T-helper 22 cell (primary cell): ENCODE measurements around the gene SIGLEC10.

ENCODE experiments used
- DNase-seq: peaks from one replicate; pipeline ENCODE4 v3.0.0-alpha.2; 2020; ENCODE audit warnings: low read depth

SIGLEC10 gene

DNA sequence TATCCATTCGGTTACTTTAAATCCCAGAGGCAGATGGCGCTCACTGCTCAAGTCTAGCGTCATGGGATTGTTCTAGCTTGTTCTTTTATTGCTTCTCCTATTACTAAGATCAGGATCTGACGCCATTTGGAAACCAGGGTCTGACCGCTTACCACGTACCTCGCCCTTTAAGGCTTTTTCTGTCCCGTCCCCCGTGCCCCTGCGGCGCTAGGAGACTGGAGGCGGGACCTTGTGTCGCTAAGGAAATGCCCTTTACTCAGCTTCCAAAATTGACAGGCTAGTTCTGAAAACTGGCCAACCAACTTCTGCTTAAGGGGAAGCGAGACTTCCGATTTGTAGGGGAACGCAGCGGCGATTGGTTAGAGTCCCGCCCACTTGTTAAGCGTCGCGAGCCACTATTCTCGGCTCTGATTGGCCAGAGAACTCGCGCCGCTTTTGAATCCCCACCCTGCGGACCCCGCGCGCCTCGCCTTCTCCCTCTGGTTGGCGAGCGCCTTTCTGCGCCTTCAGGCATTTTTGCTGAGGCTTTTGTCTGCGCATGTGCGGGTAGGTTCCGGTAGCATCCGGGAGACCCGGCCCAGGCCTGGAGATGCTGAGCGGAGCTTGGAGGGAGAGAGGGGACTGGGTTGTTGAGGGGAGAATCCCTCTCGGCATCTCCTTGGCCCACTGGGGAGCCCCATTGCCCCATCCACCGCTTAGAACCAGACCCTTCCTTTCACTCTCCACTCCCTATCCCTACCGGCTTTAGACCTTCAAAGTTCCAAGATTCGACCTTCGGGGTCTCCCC is 23.2 kb downstream of the SIGLEC10 start:
- peak; percentile 80 for DNase-seq

- no peak for DNase-seq
Observed at GRCh38 chr19:51392701-51393100, 24.7 kb downstream of the SIGLEC10 start.

- no peak for DNase-seq
Observed at GRCh38 chr19:51391073-51391611, 26.3 kb downstream of the SIGLEC10 start.

DNA sequence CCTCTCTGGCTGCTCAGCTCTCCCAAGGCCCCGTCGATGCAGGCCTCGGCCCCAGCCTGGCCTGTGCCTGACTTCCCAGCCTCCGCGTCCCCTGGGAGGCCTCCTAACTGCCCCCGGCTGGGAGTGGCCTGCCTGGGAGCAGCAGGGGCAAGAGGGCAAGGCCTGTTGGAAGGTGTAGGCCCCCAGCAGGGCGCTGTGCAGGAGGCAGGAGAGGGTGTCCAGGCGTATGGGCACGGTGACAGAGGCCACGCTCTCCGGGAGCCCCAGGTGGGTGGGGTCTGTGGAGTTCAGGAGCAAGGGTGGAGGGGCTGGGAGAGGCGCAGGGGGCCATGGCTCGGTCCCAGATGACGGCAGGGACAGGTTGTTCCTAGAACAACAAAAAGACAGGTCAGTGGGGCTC is 28.3 kb downstream of the SIGLEC10 start:
- no peak for DNase-seq

DNA sequence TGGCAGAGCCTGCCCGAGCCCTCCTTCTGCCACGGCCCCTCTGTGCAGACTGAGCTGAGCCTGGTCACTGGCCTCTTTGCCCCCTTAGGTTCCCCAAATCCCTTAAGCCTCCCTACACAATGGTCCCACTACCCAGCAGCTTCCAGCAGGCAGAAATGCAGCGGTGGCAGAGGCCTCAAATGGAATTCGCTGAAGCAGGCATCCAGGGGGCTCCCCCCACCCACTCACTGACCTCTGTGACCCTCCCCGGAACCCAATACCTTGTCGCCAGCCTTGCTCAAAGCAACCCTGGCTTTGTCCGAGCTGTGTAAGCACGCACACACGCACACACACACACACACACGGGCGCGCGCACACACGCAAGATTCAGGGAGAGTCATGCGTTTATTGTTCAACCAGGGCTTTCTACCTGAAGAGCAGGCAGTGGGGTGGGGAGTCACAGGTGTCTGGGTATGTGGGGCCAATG is 29.5 kb downstream of the SIGLEC10 start, which contains the start of gene LIM2:
Gene LIM2, minus strand, starts transcription at position 51 of the 466 bp plus-strand sequence. CDS start 531 bp downstream, outside the sequence.
- DNase-seq: no peak

- no peak for DNase-seq
Observed at GRCh38 chr19:51386882-51387520, 30.4 kb downstream of the SIGLEC10 start.

GRCh38 chr19:51382004-51382403 is 35.4 kb downstream of the SIGLEC10 start:
- DNase-seq: no peak

DNA sequence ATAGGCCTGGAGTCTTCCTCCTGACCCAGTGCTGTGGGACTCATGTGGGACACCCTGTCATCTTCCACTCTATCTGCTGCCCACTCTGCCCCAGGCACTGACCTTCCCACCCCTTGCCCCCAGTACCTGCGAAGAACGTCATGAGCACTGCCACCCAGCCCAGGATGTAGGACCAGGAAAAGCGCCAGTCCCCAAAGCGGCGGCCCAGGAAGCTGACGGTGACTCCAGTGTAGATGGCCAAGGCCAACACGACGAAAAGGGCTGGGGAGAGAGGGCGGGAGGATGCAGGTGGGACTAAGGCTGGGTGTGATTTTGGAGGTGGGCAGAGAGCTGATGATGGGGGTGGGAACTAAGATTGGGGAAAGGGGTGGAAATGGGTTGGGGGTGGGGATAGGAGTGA is 37.1 kb downstream of the SIGLEC10 start:
- no peak for DNase-seq

- DNase-seq: no peak
Observed at GRCh38 chr19:51377422-51377821, 40.0 kb downstream of the SIGLEC10 start.

DNA sequence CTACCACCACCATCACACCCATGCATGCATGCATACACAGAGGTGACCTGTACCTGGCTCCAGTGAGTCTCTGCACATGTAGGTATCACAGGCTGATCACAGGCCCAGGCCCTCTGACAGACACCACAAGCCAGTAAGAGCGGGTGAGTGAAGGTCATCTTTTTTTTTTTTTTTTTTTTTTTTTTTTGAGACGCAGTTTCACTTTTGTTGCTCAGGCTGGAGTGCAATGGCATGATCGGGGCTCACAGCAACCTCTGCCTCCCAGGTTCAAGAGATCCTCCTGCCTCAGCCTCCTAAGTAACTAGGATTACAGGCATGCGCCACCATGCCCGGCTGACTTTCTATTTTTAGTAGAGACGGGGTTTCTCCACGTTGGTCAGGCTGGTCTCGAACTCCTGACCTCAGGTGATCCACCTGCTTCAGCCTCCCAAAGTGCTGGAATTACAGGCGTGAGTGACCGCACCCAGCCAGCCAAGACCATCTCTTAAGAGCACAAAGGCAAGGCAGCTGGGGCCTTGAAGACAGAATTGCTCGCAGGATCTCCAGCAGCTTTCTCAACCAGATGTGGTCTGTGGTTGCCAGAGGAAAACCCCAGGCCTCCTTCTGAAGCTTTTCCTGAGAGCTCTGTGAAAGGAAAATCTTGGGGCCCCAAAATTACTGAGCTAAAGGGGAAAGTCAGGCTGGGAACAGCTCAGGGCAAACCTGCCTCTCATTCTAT is 41.8 kb downstream of the SIGLEC10 start:
- no peak for DNase-seq

DNA sequence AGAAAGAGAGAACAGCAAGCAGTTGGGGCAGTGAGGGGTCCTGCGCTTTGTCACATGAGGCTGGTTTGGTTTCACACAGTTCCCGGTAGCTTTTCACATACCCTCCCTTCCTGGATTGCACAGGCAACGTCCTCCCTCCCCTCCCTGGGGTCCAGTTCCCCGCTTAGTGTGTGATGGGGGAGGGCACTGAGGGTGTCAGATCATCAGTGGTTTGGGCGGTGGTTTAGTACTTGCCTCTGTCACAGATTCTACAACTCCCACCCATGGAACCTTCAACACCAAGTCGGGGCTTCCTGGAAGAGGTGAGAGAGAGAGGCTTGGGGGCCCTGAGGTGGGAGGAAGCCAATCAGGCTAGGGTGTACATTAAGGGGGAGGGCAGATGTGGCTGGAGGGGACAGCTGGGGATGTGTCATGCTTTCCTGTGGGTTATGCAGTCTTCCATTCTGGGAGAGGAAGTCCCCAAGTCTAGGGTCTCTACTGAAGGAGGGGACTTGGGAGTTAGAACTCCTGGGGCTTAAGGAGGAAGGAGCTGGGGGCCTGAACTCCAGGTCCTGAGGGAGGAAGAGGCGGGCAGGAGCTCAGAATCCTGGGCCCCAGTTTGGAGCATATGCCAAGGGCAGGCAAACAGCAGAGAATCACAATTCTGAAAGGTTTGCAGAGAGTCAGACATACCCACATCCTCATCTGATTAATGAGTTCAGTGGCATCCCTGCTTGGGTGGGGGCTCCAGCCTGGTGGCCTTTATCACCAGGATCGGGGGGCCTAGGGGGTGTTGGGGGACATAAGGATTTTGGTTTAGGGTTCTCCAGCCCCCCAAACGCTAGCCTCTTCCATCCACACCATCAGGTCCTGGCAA is 44.6 kb downstream of the SIGLEC10 start, which contains the start of gene NKG7:
Gene NKG7, minus strand, starts transcription at position 6 of the 856 bp plus-strand sequence. CDS start 119 bp downstream, outside the sequence.
- DNase-seq: peak; percentile 34

DNA sequence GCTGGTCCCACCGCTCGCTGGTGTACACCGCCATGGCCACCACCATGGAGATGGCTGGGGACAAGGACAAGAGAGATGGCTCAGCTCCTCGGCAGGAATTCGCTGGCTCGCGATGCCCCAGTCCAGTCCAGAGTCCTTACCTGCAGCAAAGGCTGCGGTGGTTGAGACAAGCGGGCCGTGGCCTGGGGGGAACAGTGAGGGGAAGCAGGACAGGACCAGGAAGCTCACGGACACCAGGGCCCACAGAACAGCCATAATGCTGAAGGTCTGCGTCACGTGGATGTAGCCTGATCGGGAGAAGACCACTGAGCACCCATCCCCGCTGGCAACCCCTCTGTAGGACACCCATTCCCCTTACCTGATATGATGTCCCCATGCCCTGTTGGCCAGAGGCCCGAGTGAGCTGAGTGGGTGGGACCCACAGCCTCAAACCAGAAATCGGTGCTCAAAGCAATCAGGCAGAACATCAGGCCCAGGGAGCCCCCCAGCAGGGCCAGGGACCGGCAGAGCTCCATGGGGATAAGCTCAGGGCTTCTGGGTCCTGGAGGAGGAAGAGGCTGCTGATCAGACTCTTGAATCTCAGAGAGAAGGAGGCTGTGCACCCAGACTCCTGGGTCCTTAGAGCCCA is 45.3 kb downstream of the SIGLEC10 start:
- DNase-seq: no peak

GRCh38 chr19:51371186-51371690 is 46.2 kb downstream of the SIGLEC10 start:
- no peak for DNase-seq

DNA sequence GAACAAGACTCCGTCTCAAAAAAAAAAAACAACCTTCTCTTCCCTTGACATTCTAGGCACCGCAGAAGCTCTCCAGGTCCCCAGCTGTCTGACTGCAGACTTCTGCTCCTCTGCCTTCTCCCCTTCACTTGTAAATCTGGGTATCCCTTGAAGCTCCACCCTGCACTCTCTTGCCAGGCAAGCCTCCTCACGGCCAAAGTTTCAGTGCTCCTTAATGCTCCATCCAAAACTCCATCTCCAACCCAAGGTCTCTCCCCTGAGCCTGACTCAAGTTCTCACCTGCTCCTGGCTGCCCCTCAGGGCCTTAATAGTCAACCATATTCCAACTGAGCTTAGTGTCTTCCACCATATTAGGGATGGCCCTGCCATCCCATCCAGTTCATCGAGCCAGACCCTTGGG is 47.2 kb downstream of the SIGLEC10 start:
- DNase-seq: no peak

DNA sequence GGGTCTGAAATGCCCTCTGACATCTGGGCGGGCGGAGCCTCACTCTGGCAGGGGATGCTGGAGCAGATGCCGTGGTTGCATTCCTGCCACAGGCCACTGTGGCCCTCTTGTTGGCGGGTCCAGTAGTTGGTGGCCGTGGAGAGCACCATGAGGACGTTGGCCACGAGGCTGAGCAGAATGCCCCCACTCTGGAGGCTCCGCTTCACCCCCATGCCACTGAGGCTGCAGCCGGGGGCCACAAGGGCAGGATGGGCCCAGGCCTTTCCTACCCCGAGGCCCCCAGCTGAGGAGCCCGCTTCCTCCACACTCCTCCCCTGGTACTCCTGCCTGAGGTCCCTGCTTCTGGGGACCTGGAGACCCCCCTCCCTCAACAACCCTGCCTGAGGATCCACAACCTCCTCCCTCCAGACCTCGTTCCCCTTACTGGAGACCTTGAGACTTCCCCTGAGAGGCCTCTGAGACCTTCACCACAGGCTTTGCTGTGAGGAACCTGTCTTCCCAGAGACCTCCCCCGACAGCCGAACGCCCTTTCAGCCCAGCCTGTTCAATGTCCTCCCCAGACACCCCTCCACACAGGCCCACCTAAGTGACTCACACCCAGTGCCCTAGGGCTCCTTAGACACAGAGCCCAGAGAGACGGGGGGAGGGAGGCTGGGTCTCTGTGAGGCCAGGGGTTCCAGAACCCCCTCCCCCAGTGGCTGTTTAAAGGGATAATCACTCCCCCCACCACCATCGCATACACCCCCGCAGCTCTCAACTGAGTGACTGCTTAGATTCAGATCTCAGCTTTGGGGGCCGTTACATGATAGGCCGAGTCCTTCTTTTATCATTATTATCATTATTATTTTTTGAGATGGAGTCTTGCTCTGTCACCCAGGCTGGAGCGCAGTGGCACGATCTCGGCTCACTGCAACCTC is 48.8 kb downstream of the SIGLEC10 start, which contains the start of gene CLDND2:
Gene CLDND2, minus strand, starts transcription at position 638 of the 917 bp plus-strand sequence. Its CDS starts 426 bp downstream, at position 212.
- DNase-seq: no peak

GRCh38 chr19:51367565-51368365 is 49.7 kb downstream of the SIGLEC10 start:
- peak; percentile 89 for DNase-seq

DNA sequence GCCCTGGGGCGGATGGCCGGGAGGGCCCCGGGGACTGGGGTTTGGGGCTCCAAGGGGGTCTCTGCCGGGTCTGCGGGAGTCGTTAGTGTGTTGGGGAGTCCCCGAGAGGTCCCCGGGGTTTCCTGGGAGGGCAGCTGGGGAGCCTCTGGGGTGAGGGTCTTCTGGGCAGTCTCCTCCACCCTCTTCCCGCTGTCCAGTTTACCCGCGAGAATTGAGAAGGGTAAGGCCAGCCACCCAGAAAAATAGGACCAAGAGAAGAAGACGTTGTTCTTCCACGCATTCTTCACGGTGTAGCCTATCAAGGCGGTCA is 50.2 kb downstream of the SIGLEC10 start:
- DNase-seq: no peak

DNA sequence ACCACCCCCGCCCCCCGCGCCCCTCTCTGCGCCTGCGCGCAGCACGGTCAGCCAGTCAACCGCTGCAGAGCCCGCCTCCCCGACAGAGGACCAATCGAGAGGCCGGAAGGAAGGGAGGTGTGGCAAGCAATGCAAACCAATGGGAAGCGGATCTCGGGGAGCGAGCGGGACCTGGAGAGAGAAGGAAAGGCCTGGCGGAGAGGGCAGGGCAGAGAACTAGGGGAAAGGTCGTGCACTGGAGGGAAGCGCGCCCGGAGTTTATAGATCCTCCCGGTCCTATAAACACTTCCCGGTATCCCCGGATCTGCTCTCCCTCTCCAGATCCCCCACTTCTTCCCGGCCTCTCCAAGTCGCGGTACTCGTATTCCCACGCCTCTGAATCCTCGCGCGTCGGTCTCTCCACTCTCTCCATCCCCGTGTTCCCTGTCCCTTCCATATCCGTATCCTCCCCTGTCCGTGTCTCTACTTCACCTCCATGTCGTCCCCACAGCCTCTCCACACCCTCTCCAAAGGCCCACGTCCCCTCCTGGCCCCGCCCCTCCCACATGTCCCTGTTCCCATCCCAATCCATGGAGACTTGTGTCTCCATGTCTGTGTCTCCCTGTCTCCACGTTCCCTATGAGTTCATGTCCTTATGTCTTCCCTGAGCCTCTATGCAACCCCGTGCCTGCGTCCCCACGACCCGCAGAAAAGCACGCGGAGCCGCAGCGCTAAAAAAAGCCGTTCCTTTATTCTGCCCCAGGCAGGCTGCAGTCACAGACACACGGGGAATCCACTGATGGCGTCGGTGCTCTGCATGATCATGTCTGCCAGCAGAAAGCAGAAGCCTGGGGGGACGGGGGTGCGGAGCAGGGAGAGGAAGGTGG is 50.8 kb downstream of the SIGLEC10 start:
- peak; percentile 91 for DNase-seq
